GM19372 (cell line): Measurements from ENCODE around the gene TOB1.

Experiments used
- ATAC-seq: cut with Tn5 transposase; IDR thresholded peaks from one replicate; pipeline ENCODE4 v1.9.1; 2021; ENCODE audit warnings: mild to moderate bottlenecking, low read depth, moderate library complexity; ENCODE audit not compliant: unreplicated experiment

TOB1 gene

GRCh38 chr17:50848039-50848438, 18.1 kb downstream of the TOB1 start:
- ATAC-seq = no peak

- ATAC-seq = no peak
These were observed 18.6 kb downstream of the TOB1 start for GRCh38 chr17:50847566-50847965.

- ATAC-seq = no peak
These were observed 20.7 kb downstream of the TOB1 start for GRCh38 chr17:50845240-50846147.

- no peak for ATAC-seq
These were observed 21.9 kb downstream of the TOB1 start for GRCh38 chr17:50844117-50844700.

GRCh38 chr17:50843150-50843905, 22.8 kb downstream of the TOB1 start:
- ATAC-seq = no peak

GRCh38 chr17:50842506-50843149, 23.5 kb downstream of the TOB1 start:
- no peak for ATAC-seq

GRCh38 chr17:50841949-50842354, 24.2 kb downstream of the TOB1 start:
- no peak for ATAC-seq

GRCh38 chr17:50841277-50841948, 24.7 kb downstream of the TOB1 start:
- no peak for ATAC-seq

- no peak for ATAC-seq
These were observed 25.8 kb downstream of the TOB1 start for GRCh38 chr17:50840311-50840851.

- no peak for ATAC-seq
These were observed 26.4 kb downstream of the TOB1 start for GRCh38 chr17:50839591-50840310.

GRCh38 chr17:50837980-50838954, 27.9 kb downstream of the TOB1 start:
- ATAC-seq = no peak

- no peak for ATAC-seq
These were observed 28.7 kb downstream of the TOB1 start for GRCh38 chr17:50837286-50837979.

GRCh38 chr17:50836826-50837225, 29.3 kb downstream of the TOB1 start:
- ATAC-seq = no peak

- ATAC-seq = no peak
These were observed 30.6 kb downstream of the TOB1 start, which contains the start of gene WFIKKN2 for GRCh38 chr17:50835301-50836234. Gene WFIKKN2 (plus strand): TSS chr17:50835586. CDS start chr17:50835938, 352 bp downstream.

GRCh38 chr17:50834429-50835300, 31.5 kb downstream of the TOB1 start:
- no peak for ATAC-seq
